Neural crest cell (in vitro differentiated cells): ENCODE measurements around the gene ST3GAL2. TPM values are rescaled to one million over a fixed set of nuclear protein-coding genes. Genes with fewer than 3 reads are reported as not detected.

Source experiments
- DNase-seq: peaks from one replicate; pipeline ENCODE4 v3.0.0; 2021; ENCODE audit warnings: low read depth, mixed read lengths, low spot score
- H3K27ac Mint-ChIP-seq: one replicate; pipeline ENCODE4 v1.8.0; 2021; ENCODE audit warnings: mild to moderate bottlenecking, mixed read lengths; ENCODE audit not compliant: unreplicated experiment
- H3K27me3 Mint-ChIP-seq: 2 replicates; pipeline ENCODE4 v1.8.0; 2021; ENCODE audit warnings: low read depth, mild to moderate bottlenecking, mixed read lengths
- H3K36me3 Mint-ChIP-seq: 2 replicates; pipeline ENCODE4 v1.8.0; 2021; ENCODE audit warnings: low read depth, mild to moderate bottlenecking, mixed read lengths
- H3K4me1 Mint-ChIP-seq: 2 replicates; pipeline ENCODE4 v1.8.0; 2021; ENCODE audit warnings: mixed read lengths
- H3K4me3 Mint-ChIP-seq: one replicate; pipeline ENCODE4 v1.8.0; 2021; ENCODE audit warnings: mild to moderate bottlenecking, mixed read lengths
- H3K9me3 Mint-ChIP-seq: 2 replicates; pipeline ENCODE4 v1.8.0; 2021; ENCODE audit warnings: mixed read lengths
- total RNA-seq: library from RNA; stranded (reverse); gene quantifications from 2 replicates; pipeline ENCODE4 v1.2.1, GENCODE V29; 2021
- TF ChIP-seq, protein P1 (sequence below): fragments of 200-600 bp; sonication (generic); conservative IDR thresholded peaks from 2 replicates; pipeline ENCODE4 v1.5.0; 2021; ENCODE audit warnings: antibody characterized with exemption, mild to moderate bottlenecking

The ST3GAL2 gene
- total RNA-seq, 1 donor from 2014 or later: 41.8 TPM

DNA sequence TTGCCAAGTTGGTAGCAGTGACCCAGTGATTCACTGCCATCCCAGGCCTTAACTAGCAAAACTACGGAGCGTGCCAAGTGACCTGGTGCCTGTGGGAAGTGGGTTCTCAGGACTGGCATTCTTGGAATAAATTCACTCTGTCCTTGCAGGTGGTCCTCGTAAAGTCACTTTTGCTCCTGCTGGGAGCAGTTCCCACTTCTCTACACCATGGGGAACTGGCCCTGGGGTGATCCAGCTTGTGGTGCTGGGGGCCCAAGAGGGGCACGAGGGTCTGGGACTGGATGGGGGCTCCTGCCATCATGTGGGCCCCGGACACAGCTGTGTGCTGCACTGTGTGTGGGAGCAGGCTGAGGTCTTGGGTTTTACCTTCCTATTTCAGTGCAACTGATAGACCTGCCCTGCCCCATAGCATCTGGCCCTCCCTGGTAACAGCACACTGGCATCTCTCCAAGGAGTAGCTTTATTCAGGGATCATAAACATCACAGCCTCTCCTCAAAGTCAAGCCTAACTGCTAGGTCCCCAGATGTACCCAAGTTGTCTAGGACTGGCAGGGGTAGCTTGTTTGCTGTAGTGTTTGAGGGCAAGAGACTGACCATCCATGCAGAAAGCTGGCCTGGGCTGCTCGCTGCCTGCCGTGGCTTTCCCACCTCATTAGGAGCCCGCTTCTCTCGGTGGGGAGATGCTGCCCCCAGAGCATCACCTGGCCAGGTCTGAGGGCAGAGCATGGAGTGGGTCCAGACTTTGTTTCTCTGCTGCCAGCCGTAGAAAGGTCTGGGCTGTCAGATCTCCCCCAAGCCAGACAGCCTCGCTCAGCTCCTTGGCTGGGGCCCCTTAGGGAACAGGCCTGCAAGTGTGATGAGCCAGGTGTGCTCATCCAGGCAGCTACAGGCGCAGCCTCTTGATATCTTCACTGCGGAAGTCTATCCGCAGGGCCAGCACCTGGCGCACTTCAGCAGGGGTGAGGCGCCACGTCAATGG is 41.5 kb upstream of the ST3GAL2 start:
- Mint-ChIP-seq H3K27me3 (no peaks in the 10 kb centered on the region), H3K4me1 (no peaks in the 10 kb centered on the region), H3K36me3 (no peaks in the 10 kb centered on the region), H3K27ac (no peak overlapping the region), H3K9me3 (no peaks in the 10 kb centered on the region), H3K4me3 (no peak overlapping the region)
- DNase-seq: no peak
- TF ChIP-seq, protein P1, sequence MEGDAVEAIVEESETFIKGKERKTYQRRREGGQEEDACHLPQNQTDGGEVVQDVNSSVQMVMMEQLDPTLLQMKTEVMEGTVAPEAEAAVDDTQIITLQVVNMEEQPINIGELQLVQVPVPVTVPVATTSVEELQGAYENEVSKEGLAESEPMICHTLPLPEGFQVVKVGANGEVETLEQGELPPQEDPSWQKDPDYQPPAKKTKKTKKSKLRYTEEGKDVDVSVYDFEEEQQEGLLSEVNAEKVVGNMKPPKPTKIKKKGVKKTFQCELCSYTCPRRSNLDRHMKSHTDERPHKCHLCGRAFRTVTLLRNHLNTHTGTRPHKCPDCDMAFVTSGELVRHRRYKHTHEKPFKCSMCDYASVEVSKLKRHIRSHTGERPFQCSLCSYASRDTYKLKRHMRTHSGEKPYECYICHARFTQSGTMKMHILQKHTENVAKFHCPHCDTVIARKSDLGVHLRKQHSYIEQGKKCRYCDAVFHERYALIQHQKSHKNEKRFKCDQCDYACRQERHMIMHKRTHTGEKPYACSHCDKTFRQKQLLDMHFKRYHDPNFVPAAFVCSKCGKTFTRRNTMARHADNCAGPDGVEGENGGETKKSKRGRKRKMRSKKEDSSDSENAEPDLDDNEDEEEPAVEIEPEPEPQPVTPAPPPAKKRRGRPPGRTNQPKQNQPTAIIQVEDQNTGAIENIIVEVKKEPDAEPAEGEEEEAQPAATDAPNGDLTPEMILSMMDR: no peak

DNA sequence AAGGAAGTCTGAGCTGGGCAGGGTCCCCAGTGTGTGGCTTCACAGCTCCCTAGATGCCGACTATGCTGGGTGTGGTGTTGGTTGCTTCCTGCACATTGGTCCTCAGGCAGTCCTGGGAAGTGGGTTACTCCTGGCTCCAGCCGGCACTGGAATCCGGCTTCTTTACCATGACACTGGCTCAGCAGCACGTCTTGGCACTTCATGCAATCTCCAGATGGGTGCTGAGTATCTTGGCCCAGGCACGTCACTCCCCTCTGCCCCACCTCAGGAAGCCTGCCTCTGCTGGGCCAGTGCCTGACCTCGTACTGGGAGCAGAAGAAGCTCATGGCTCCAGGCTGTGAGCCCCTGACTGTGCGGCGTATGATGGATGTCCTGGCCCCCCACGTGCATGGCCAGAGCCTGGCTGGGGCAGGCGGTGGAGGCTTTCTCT is 40.0 kb upstream of the ST3GAL2 start:
- TF ChIP-seq, protein P1: no peak
- Mint-ChIP-seq H3K27me3 (no peaks in the 10 kb centered on the region), H3K27ac (no peak overlapping the region), H3K9me3 (no peaks in the 10 kb centered on the region), H3K36me3 (no peaks in the 10 kb centered on the region), H3K4me1 (no peaks in the 10 kb centered on the region), H3K4me3 (no peak overlapping the region)
- DNase-seq: no peak

DNA sequence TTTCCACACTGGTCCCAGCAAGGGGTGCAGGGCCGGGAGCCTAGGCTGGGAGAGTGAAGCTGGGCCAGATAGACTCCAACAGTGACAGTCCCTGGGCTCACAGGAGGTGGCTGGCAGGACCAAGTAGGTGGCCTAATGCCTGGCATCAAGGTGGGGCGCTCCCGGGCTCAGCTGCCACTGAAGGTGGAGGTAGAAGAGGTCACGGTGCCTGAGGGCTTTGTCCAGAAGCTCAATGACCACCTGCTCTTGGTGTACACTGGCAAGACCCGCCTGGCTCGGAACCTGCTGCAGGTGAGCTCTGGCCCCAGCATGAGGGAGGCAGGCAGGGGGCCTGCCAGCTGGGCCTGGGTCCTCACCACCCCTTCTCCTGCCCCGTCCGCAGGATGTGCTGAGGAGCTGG is 39.3 kb upstream of the ST3GAL2 start:
- H3K9me3 Mint-ChIP-seq: no peaks in the 10 kb centered on the region
- H3K36me3 Mint-ChIP-seq: no peaks in the 10 kb centered on the region
- H3K4me1 Mint-ChIP-seq: no peaks in the 10 kb centered on the region
- TF ChIP-seq, protein P1: no peak
- H3K4me3 Mint-ChIP-seq: no peak overlapping the region
- H3K27ac Mint-ChIP-seq: no peak overlapping the region
- H3K27me3 Mint-ChIP-seq: no peaks in the 10 kb centered on the region
- no peak for DNase-seq

DNA sequence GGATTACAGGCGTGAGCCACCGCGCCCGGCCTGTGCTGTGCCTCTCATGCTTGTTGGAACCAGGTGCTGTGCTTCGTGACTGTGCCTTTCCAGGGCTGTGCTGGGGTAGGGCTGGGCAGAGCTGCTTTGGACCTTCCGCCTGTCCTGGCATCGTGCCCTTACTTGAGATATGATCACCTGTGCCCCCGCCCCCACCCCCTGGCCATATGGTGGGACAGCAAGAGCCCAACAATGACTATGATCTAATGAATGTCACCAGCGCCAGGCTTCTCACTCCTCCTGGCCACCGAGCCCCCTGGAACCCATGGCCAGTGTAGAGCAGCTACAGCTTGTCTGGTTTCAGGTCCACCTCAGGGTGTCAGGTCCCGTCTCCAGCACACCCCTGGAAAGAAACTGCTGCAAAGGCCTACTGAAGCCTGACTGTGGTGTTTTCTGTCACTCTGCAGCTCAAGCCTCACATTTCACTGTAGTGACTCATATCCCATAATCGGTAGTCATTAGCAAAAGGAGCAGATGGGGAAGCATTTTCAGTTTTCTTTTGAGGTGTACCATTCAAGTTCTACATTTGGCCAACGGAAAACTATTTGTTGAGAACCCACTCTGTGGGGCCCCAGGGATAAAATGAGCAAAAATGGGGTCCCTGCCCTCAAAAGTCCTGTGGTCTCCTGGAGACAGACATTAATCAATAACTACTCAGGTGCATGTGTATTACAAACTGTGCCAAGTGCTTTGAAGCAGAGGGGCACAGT is 37.5 kb upstream of the ST3GAL2 start:
- TF ChIP-seq, protein P1: no peak
- no peak for DNase-seq
- H3K27ac Mint-ChIP-seq: peak overlapping the region; percentile 68

DNA sequence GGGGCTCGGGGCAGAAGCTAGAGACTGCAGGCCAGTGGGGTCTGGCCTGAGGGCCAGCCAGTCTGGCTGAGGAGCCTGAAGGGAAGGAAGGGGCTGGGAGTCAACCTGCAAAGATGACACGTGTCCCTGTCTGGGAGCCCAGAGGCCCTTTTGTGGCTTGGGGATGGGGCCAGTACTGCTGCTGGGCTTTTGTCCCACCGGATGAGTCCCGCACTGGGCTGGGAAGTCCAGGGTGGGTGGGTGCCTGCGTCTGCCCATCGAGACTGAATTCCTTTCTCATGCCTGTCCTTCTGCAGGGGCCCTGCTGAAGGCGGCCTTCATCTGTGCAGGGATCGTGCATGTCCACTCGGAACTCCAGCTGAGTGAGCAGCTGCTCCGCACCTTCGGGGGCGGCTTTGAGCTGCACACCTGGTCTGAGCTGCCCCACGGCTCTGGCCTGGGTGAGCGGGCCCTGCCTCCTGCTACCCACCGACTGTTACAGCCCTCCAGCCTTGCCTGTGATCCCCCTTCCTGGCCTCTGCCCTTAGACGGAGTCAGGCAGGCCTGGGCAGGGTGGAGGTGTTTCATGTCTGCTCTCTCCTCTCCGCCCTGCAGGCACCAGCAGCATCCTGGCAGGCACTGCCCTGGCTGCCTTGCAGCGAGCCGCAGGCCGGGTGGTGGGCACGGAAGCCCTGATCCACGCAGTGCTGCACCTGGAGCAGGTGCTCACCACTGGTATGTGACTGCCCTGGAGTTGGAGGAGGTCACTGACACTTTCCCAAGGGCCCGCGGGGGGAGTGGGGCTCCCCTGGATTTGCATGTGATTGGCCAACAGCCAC is 36.4 kb upstream of the ST3GAL2 start:
- Mint-ChIP-seq H3K27ac (no peak overlapping the region), H3K36me3 (no peaks in the 10 kb centered on the region), H3K27me3 (no peaks in the 10 kb centered on the region), H3K9me3 (no peaks in the 10 kb centered on the region), H3K4me3 (no peak overlapping the region), H3K4me1 (no peaks in the 10 kb centered on the region)
- DNase-seq: no peak
- TF ChIP-seq, protein P1: no peak

More for the DNA sequence above, 37.5 kb upstream of the ST3GAL2 start:
- H3K27me3 Mint-ChIP-seq: no peaks in the 10 kb centered on the region
- no peak overlapping the region for H3K4me3 Mint-ChIP-seq
- H3K9me3 Mint-ChIP-seq: no peaks in the 10 kb centered on the region
- no peaks in the 10 kb centered on the region for H3K36me3 Mint-ChIP-seq
- no peaks in the 10 kb centered on the region for H3K4me1 Mint-ChIP-seq
